NCI-H1105 treated with DMSO at 0.1 percent for 48 hours (cell line): Measurements from ENCODE around the gene MACROH2A1.

Source experiments
- DNase-seq: peaks from one replicate; lab custom pipeline; 2025; lab: John Stamatoyannopoulos, UW

MACROH2A1 gene

GRCh38 chr5:135435467-135436330 is 36.7 kb upstream of the MACROH2A1 start:
- no peak for DNase-seq

GRCh38 chr5:135434591-135435466 is 35.8 kb upstream of the MACROH2A1 start:
- DNase-seq: no peak

- DNase-seq: no peak
These were observed 34.8 kb upstream of the MACROH2A1 start for GRCh38 chr5:135433681-135434426.

- DNase-seq: no peak
These were observed 33.1 kb upstream of the MACROH2A1 start for GRCh38 chr5:135432113-135432512.

- DNase-seq: no peak
These were observed 31.1 kb upstream of the MACROH2A1 start for GRCh38 chr5:135430135-135430437.

- no peak for DNase-seq
These were observed 30.5 kb upstream of the MACROH2A1 start for GRCh38 chr5:135429301-135430134.

- no peak for DNase-seq
These were observed 29.6 kb upstream of the MACROH2A1 start for GRCh38 chr5:135428586-135428985.

- peak; percentile 49 for DNase-seq
These were observed 27.4 kb upstream of the MACROH2A1 start for GRCh38 chr5:135426102-135427082.

GRCh38 chr5:135425641-135426040 is 26.6 kb upstream of the MACROH2A1 start:
- no peak for DNase-seq

GRCh38 chr5:135423846-135424168 is 24.8 kb upstream of the MACROH2A1 start:
- DNase-seq: no peak

- no peak for DNase-seq
These were observed 24.3 kb upstream of the MACROH2A1 start for GRCh38 chr5:135423146-135423845.

GRCh38 chr5:135422419-135422818 is 23.4 kb upstream of the MACROH2A1 start:
- no peak for DNase-seq

- DNase-seq: no peak
These were observed 18.1 kb upstream of the MACROH2A1 start for GRCh38 chr5:135417083-135417482.

GRCh38 chr5:135405082-135405481 is 6.1 kb upstream of the MACROH2A1 start:
- no peak for DNase-seq

- no peak for DNase-seq
These were observed 3.0 kb upstream of the MACROH2A1 start for GRCh38 chr5:135402031-135402430.

GRCh38 chr5:135400866-135401265 is 1.8 kb upstream of the MACROH2A1 start:
- no peak for DNase-seq

- DNase-seq: no peak
These were observed 937 bp upstream of the MACROH2A1 start for GRCh38 chr5:135399794-135400542.

- peak; percentile 18 for DNase-seq
These were observed 724 bp downstream of the MACROH2A1 start for GRCh38 chr5:135398160-135398854.
